Subcutaneous adipose tissue (tissue), 4 donors: ENCODE measurements around the gene PCDHGC5. TPM values are rescaled to one million over a fixed set of nuclear protein-coding genes. Genes with fewer than 3 reads are reported as not detected.

Experiments
- total RNA-seq, 4 donors: library from RNA; depleted of rRNA; stranded (reverse); fragments of >200 nt; gene quantifications; one replicate each; pipeline ENCODE4 v1.1.0, GENCODE V29; 2016
- TF ChIP-seq, protein P1 (sequence below): fragments of 450-650 bp; IDR thresholded peaks from one replicate; pipeline ENCODE4 v1.5.1; 2016; ENCODE audit warnings: low read depth, mild to moderate bottlenecking, control low read depth, antibody characterized with exemption, moderate library complexity

PCDHGC5 gene
- total RNA-seq, 4 donors from 2014 or later: 0.82 to 1.8 (median 1.2) TPM

DNA sequence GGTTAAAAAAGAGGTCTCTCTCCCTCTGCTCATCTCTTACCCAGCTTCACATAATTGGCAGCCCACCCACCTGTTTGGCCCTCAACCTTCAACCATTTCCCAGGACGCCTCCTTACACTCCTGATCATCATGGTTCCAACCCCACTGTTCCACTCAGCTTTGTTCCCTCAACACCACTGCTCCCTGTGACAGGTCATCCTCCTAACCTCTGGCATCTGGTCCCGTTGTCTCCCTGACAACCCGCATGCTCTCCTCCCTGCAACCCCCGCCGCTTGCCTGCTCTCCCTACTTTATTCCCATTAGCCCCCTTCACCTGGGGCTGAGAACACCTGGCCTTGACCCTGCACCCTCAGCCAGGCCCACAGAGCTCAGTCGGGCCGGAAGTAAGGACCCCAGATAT, 12.9 kb downstream of the PCDHGC5 start:
- TF ChIP-seq, protein P1, sequence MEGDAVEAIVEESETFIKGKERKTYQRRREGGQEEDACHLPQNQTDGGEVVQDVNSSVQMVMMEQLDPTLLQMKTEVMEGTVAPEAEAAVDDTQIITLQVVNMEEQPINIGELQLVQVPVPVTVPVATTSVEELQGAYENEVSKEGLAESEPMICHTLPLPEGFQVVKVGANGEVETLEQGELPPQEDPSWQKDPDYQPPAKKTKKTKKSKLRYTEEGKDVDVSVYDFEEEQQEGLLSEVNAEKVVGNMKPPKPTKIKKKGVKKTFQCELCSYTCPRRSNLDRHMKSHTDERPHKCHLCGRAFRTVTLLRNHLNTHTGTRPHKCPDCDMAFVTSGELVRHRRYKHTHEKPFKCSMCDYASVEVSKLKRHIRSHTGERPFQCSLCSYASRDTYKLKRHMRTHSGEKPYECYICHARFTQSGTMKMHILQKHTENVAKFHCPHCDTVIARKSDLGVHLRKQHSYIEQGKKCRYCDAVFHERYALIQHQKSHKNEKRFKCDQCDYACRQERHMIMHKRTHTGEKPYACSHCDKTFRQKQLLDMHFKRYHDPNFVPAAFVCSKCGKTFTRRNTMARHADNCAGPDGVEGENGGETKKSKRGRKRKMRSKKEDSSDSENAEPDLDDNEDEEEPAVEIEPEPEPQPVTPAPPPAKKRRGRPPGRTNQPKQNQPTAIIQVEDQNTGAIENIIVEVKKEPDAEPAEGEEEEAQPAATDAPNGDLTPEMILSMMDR: no peak

DNA sequence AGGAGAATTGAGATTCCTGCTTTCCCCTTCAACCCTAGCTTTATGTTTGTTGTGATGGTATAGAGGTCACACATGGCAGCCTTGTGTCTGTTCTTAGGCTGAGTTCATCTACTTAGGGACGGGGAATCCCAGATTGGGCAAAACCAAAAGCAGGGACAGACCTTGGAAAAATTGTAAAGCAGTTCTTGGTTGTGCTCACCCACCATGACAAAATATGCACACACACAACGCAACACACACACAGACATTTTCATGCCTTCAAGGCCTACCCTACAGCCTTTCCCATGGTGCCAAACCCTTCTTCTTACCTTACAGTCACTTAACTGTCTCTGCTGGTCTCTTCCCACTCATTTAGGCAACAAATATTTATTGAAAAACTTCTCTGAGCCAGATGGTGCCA, 14.8 kb downstream of the PCDHGC5 start:
- TF ChIP-seq, protein P1: no peak

DNA sequence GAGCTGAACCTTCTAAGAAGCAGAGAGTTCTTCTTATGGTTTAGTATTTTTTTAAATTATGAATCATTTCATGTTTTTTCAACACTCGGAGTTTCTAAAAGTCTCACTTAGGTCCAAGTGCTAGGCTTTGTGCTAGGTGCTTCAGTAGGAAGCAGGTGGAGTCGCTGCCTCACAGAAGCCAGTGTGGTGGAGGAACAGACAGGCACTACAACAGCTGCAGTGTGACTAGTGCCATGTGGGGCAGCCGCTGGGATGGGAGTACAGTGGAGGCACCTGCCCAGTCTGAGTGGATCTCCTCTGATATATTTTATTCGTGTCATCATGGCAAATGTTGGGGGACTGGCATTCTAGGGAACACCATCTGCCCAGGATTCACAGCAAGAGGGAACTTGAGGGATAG, 15.3 kb downstream of the PCDHGC5 start:
- TF ChIP-seq, protein P1: no peak

DNA sequence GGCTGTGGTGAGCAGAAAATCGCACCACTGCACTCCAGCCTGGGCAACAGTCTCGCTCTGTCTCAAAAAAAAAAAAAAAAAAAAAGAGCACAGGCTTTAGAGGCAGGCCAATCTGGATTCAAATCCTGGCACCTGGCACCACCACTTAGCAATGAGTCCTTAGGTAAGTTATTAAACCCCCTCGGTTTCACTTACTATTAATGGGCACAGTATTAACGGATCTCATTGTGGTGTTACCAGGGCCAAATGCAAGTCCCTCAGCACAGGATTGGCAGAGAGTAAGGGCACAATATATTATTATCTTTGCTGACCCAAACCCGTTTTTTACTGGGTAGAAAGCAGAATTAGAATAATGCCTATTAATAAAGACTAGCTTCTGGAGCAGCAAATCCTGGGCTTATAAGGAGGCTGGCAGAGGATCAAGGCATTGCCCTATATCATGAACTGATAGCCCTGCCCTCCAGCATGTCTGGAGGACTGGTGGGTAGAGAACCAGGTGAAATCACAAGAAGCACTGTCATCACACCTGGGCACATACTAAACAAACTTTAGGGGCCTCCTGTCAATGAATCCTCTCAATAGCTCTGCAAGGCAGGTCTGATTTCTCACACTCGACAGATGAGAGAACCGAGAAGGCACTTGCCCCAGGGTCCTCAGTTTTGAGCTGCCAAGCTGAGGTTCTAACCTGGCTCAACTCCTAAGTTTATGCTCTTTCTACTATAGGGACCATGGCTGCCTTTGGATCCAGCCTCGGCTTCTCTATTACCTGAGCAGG, 17.7 kb downstream of the PCDHGC5 start:
- TF ChIP-seq, protein P1: no peak

DNA sequence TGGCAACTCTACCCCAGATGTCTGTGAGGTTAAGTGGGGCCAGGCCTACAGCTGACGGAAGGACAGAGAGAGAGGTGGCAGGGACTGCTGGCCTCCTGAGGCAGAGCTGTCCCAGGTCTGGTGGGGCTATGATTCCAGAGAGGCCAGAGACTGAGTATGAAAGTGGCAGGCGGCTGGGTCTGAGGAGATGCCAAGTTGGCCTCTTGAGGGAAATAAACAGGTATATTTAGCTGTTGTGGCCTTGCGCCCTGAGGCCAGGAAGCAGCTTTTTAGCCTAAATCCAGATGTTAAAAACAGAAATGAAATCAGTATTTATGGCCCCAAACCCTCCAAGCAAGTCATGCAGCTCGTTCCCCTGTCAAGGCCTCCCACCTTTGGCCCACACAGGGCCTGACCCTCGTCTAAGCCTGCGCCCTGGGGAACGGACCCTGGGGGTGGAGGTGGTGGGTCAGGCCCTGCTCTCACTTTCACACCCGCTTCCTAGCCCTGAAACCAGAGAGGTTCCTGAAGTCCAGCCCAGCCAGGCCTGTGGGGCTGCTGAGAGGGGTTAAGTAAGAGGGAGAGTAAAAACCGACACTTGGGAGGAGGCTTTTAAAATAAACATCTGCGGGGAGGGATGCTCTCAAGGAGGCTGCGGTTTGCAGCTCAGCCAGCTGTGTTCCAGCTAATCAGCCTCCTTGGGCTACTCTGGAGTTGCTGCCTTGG, 18.7 kb downstream of the PCDHGC5 start:
- TF ChIP-seq, protein P1: no peak

DNA sequence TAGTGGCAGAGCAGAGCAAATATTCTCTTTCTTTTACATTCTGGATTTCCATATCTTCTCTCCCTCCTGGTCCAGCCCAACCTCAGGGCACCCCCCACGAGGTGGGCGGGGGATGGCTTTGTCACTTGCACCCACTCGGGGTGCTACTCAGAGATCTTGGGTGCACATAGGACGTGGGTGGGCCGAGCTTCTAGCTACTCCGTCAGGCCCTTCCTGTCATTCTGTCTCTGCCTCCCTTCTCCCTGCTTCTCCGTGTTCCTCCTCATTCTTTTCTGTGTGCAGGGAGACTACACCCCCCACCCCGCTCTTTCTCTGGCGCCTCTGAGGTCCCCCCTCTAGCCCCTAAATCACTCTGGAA, 19.5 kb downstream of the PCDHGC5 start:
- TF ChIP-seq, protein P1: no peak

DNA sequence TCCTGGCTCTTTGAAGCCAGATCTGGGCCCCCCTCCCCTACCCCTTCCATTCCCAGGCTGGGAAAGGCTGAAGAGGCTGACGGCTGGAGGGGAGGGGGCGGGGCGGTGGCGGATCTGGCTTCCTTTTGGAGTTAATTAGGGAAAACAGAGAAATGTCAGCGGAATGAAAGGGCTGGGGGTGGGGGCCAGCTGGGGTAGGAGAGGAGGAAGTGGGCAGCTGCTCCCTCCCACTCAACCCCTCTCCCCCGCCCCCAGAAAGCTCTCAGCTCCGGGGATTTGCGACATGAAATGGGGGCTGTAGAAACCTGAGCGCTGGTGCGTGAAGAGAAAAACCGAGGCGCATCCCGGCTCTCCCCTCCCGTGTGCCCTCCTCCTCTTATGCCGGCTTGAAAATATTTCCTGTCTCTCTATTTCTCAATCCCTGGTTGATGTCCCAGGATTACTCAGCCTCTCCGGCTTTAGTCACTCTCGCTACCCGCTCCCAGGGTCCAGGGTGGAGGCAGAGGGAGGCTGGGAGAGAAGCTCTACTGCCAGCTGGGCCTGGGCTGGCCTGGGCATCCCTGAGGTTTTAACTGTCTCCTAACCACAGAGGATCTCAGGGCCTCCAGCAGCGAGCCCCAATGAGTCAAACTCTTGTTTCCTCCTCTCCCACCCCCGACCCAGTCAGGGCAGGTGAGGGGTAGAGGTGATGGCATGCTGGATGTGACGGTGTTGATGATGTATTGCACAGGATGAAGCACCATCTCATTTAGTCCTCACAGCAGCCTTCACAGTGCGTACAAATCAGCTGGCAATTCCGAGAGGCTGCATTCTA, 20.1 kb downstream of the PCDHGC5 start:
- TF ChIP-seq, protein P1: no peak
